ENCODE data around the gene RFFL. TPM values are rescaled to one million over a fixed set of nuclear protein-coding genes. Genes with fewer than 3 reads are reported as not detected.

Gene RFFL
- total and polyA plus RNA-seq, 9 of the 15 experiments (the other 6 are each of a cell fraction or from before 2014, with no cell fraction given) = 3.4 to 18.1 (median 12.8) TPM

GRCh38 chr17:35011671-35012216, 51.8 kb downstream of the RFFL start:
- Histone ChIP-seq H3K27ac (ENCODE audit: extremely low read depth, low read depth, low read length) (no peak overlapping the region), H3K9me1 (ENCODE audit: control insufficient read depth, insufficient read depth, low read length) (no peaks in the 10 kb centered on the region), H3K79me2 (ENCODE audit: control insufficient read depth, insufficient read depth, low read length) (no peaks in the 10 kb centered on the region), H3K9me3 (replicated peaks; ENCODE audit: control insufficient read depth, insufficient read depth, low read depth, low read length) (no peaks in the 10 kb centered on the region), H3K36me3 (ENCODE audit: control insufficient read depth, insufficient read depth, low read length) (peaks cover 60% of the 10 kb centered on the region), H3K4me2 (ENCODE audit: insufficient read depth, low read length) (no peak overlapping the region), H3K4me1 (replicated peaks in 1 of 2; ENCODE audit: control insufficient read depth in 2 of 2, insufficient read depth in 2 of 2, low read length in 2 of 2) (no peaks in the 10 kb centered on the region), H3K4me3 (no peak overlapping the region), H3K9ac (ENCODE audit: insufficient read depth in 1 of 2, low read depth in 2 of 2, low read length in 2 of 2) (no peak overlapping the region), H3K27me3 (ENCODE audit: control insufficient read depth in 2 of 2, insufficient read depth in 2 of 2, low read length in 2 of 2) (no peaks in the 10 kb centered on the region), H2AFZ (ENCODE audit: low read depth, low read length) (no peak overlapping the region), H4K20me1 (replicated peaks; ENCODE audit: control insufficient read depth, insufficient read depth, low read length) (no peaks in the 10 kb centered on the region)
- POLR2A ChIA-PET = interaction anchor here (0.6 to 1.4 kb wide), 4 partner anchors 10 to 117 kb away, joined by 3 to 4 read pairs (median 3); no protein-coding TSS in a partner anchor
- FAIRE-seq = no peak
- TF ChIP-seq ZZZ3 (IDR thresholded peaks at IDR 0.05) (no peak), SMAD3 (CRISPR knock-in tag; conservative IDR thresholded peaks at IDR 0.05) (no peak), PCBP1 (IDR thresholded peaks at IDR 0.05; ENCODE audit: low read depth, low read length, poor library complexity, severe bottlenecking) (no peak), MLLT1 (IDR thresholded peaks at IDR 0.05) (no peak), KHSRP (IDR thresholded peaks at IDR 0.05) (no peak), CHD1 (IDR thresholded peaks at IDR 0.05; ENCODE audit: low read length) (no peak), ETS1 (conservative IDR thresholded peaks at IDR 0.05; ENCODE audit: control insufficient read depth, low read depth, low read length) (no peak), ATF4 (CRISPR knock-in tag; IDR thresholded peaks at IDR 0.05) (no peak), NBN (IDR thresholded peaks at IDR 0.05; ENCODE audit: low read depth) (no peak), YY1 (IDR thresholded peaks at IDR 0.05; ENCODE audit: borderline replicate concordance in 1 of 3, control insufficient read depth in 1 of 3, extremely low read depth in 1 of 3, insufficient read depth in 3 of 3, insufficient read length in 1 of 3, insufficient replicate concordance in 2 of 3, low read depth in 1 of 3, low read length in 2 of 3) (no peak), CHD2 (IDR thresholded peaks at IDR 0.05; ENCODE audit: low read depth, low read length) (no peak)
- in situ Hi-C loops (cut with MboI) (no loop called here), intact Hi-C loops (cut with micrococcal nuclease) (no loop called here)
- no peak; the same call in 2 of the 3 replicates for ATAC-seq
- DNase-seq (ENCODE audit: extremely low read depth in 1 of 4, low spot score in 3 of 4) = no peak
- CTCF ChIA-PET (ENCODE audit: low intra/inter-chr PET ratio) = no interaction called here
- 69% methylated on average over 5 of the region's 5 CpGs for WGBS (ENCODE audit: insufficient coverage, low coverage, missing lambda C conversion rate)
- BruUV-seq (replicated peaks) = no TSS peak

All from K562 (cell line).